HL-60 (cell line): ENCODE measurements around the gene PRM3.

Experiments
- DNase-seq, 2 experiments: peaks; one replicate each; pipeline ENCODE4 v3.0.0-alpha.2; 2010 to 2020; ENCODE audit warnings: low read depth in 1 of 2, low spot score in 1 of 2
- H3K27ac ChIP-seq: fragments of 250-450 bp; sonication (Bioruptor Pico); replicated peaks from 2 replicates; pipeline ENCODE4 v1.5.1; 2020; ENCODE audit warnings: mild to moderate bottlenecking, moderate library complexity
- H3K27me3 ChIP-seq: fragments of 250-450 bp; sonication (Bioruptor Pico); 2 replicates; pipeline ENCODE4 v1.5.1; 2021; ENCODE audit warnings: mild to moderate bottlenecking, moderate library complexity; ENCODE audit not compliant: insufficient read depth, poor library complexity, severe bottlenecking
- H3K4me3 ChIP-seq: replicated peaks from 2 replicates; pipeline ENCODE4 v1.5.1; 2011; ENCODE audit warnings: mild to moderate bottlenecking, control low read depth, low read length; ENCODE audit not compliant: insufficient read depth
- GABPA ChIP-seq: IDR thresholded peaks from 2 replicates; pipeline ENCODE4 v1.6.1; 2012; ENCODE audit warnings: low read depth
- POLR2AphosphoS5 ChIP-seq: IDR thresholded peaks from 2 replicates; pipeline ENCODE4 v1.6.1; 2012; ENCODE audit warnings: low read depth
- SPI1 ChIP-seq: IDR thresholded peaks from 2 replicates; pipeline ENCODE4 v1.6.1; 2012; ENCODE audit warnings: low read depth, mild to moderate bottlenecking, borderline replicate concordance
- TF ChIP-seq, protein P1 (sequence below): IDR thresholded peaks from one replicate; pipeline ENCODE4 v1.5.1; 2011; ENCODE audit warnings: low read length, control low read depth, inconsistent platforms; ENCODE audit not compliant: insufficient read depth
- TF ChIP-seq, protein P2 (sequence below): IDR thresholded peaks from 2 replicates; pipeline ENCODE4 v1.6.1; 2012; ENCODE audit warnings: low read depth; ENCODE audit not compliant: insufficient replicate concordance

The PRM3 gene

DNA sequence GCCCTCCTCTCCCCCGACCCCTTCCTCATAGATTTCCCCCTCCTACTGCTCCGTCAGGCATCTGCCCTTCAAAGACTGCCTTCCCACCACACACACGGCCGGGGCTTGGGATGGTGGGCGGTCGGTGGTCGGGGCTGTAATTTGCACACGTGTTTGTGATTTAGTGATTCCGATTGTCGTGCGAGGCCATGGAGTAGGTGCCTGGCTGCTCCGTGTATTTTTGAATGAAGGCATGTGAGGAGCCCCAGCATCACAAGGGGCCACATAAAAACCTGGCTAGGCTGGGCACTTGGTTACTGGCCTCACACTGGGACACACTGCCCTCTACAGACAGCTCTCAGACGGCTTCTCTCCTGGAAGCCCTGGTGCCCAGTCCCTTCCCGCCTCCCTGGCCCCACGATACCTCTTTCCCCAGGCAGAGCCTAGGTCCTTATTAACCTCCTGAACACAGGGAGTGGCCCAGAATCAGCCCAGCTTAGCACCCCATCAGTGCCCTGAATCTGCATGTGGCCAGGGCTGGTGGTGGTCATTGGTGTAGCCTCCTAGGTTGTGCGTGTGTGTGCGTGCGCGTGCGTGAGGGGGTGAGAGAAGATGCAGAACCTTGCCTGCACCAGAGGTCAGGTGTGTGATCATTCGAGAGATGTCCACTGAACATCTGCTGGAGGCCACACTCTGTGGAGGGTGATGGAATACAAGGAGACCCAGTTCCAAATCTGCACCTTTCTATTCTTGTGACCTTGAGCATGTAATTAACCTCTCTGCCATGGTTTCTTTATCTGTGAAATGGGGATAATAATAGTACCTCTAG, 16.1 kb downstream of the PRM3 start:
- peak overlapping the region; percentile 83 for H3K4me3 ChIP-seq
- TF ChIP-seq GABPA, result no peak
- 0 out of 2 replicates have a peak, but pooled peaks have one; percentile 12 for TF ChIP-seq POLR2AphosphoS5
- TF ChIP-seq, protein P1, sequence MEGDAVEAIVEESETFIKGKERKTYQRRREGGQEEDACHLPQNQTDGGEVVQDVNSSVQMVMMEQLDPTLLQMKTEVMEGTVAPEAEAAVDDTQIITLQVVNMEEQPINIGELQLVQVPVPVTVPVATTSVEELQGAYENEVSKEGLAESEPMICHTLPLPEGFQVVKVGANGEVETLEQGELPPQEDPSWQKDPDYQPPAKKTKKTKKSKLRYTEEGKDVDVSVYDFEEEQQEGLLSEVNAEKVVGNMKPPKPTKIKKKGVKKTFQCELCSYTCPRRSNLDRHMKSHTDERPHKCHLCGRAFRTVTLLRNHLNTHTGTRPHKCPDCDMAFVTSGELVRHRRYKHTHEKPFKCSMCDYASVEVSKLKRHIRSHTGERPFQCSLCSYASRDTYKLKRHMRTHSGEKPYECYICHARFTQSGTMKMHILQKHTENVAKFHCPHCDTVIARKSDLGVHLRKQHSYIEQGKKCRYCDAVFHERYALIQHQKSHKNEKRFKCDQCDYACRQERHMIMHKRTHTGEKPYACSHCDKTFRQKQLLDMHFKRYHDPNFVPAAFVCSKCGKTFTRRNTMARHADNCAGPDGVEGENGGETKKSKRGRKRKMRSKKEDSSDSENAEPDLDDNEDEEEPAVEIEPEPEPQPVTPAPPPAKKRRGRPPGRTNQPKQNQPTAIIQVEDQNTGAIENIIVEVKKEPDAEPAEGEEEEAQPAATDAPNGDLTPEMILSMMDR, result peak; percentile 61
- TF ChIP-seq, protein P2, sequence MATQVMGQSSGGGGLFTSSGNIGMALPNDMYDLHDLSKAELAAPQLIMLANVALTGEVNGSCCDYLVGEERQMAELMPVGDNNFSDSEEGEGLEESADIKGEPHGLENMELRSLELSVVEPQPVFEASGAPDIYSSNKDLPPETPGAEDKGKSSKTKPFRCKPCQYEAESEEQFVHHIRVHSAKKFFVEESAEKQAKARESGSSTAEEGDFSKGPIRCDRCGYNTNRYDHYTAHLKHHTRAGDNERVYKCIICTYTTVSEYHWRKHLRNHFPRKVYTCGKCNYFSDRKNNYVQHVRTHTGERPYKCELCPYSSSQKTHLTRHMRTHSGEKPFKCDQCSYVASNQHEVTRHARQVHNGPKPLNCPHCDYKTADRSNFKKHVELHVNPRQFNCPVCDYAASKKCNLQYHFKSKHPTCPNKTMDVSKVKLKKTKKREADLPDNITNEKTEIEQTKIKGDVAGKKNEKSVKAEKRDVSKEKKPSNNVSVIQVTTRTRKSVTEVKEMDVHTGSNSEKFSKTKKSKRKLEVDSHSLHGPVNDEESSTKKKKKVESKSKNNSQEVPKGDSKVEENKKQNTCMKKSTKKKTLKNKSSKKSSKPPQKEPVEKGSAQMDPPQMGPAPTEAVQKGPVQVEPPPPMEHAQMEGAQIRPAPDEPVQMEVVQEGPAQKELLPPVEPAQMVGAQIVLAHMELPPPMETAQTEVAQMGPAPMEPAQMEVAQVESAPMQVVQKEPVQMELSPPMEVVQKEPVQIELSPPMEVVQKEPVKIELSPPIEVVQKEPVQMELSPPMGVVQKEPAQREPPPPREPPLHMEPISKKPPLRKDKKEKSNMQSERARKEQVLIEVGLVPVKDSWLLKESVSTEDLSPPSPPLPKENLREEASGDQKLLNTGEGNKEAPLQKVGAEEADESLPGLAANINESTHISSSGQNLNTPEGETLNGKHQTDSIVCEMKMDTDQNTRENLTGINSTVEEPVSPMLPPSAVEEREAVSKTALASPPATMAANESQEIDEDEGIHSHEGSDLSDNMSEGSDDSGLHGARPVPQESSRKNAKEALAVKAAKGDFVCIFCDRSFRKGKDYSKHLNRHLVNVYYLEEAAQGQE, result no peak
- TF ChIP-seq SPI1, result no peak
- H3K27ac ChIP-seq, result no peak overlapping the region

DNA sequence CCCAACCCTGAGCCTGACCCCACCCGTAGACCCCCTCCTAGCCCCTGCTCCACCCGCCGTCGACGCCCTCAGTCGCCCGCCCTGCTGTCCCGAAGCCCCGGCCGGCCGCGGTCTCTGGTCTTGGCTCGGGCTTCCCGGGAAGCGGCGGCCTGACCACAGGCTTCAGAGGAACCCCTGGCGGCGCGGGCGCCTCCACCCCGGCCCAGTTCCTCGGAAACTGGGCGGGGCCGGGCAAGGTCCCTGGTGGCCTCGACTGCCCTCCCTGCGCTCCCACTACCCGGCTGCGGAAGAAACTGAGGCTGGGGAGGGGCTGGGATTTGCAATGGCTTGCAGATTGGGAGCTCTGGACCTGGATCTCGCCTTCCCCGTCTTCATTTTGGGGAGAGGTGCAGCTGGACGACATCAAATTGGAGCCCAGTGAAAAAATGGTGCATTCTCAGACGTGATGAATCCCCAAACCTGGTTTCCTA, 16.7 kb downstream of the PRM3 start:
- peak overlapping the region; percentile 88 for H3K27ac ChIP-seq
- peak overlapping the region; percentile 83 for H3K4me3 ChIP-seq
- no peak for TF ChIP-seq GABPA
- no peaks in the 10 kb centered on the region for H3K27me3 ChIP-seq
- peak in 1 of 2 experiments; percentile 33 for DNase-seq

More for the DNA sequence above, 16.1 kb downstream of the PRM3 start:
- peak; percentile 58 to 80 for DNase-seq
- no peaks in the 10 kb centered on the region for H3K27me3 ChIP-seq

DNA sequence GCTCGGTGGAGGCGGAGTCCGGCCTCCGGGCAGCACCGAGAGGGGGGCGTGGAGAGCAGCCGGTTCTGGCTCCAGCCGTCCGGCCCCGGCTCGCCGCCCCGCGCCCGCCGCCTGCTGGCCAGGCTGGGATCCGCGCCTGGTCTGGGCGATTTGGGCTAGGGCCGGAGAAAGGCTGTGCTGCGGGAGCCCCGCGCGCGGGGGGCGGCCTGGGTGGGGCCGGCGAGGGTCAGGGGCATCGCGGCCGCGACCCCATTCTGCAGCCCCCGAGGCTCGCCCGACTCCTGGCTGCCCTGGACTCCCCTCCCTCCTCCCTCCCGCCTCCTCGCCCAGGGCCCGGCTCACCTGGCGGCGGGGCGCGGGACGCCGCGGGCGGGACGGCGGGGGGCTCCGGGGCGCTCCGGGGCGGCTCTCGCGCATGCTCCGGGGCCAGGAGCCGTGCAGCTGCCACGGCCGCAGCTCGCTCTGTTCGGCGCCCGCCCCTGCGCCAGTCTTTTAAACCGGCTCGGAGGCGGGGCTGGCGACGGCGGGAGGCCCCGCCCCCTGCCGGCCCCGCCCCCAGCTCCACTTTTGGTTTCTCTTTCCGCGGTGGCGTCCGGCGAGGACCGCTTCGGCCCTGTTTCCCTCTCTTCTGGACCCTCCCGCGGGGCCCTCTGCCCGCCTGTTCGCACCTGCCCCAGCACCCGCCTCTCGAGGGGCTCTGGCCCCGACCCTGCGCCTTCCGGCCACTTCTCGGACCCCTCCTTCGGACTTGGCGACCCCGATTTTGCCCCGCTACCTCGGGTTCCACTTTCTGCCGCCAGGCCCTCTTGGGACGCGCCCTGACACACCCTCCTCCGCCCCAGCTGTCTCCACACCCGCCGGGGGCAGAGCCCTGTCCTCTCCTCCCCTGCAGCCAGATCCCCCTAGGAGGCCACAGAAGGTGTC, 17.4 kb downstream of the PRM3 start, which contains the start of gene SOCS1:
SOCS1 (minus strand) TSS at position 468 of the 924 bp plus-strand sequence. CDS start 726 bp downstream, outside the sequence.
- peak; percentile 54 to 68 for DNase-seq
- peak within 1 kb of the TSS; percentile 88 for H3K27ac ChIP-seq
- peak within 1 kb of the TSS; percentile 83 for H3K4me3 ChIP-seq
- TF ChIP-seq, protein P1, result peak; percentile 57
- TF ChIP-seq GABPA (no peak), POLR2AphosphoS5 (peak; percentile 74)
- H3K27me3 ChIP-seq, result no peaks in the 10 kb centered on the region

DNA sequence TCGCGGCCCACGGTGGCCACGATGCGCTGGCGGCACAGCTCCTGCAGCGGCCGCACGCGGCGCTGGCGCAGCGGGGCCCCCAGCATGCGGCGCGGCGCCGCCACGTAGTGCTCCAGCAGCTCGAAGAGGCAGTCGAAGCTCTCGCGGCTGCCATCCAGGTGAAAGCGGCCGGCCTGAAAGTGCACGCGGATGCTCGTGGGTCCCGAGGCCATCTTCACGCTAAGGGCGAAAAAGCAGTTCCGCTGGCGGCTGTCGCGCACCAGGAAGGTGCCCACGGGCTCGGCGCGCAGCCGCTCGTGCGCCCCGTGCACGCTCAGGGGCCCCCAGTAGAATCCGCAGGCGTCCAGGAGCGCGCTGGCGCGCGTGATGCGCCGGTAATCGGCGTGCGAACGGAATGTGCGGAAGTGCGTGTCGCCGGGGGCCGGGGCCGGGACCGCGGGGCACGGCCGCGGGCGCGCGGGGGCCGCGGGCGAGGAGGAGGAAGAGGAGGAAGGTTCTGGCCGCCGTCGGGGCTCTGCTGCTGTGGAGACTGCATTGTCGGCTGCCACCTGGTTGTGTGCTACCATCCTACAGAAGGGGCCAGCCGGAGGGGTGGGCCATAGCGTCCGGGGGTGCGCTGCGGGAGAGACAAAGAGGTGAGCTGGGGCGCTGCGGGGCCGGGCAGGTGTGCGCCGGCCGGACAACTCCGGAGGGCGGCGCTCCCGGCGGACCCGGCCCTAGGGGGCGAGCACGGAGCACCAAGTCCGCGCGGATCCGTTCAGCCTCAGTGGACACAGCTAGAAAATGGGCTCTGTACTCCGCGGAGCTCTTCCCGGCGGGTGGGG, 18.3 kb downstream of the PRM3 start:
- Histone ChIP-seq H3K4me3 (peak overlapping the region; percentile 83), H3K27me3 (no peaks in the 10 kb centered on the region), H3K27ac (no peak overlapping the region)
- 0 out of 2 replicates have a peak, but pooled peaks have one; percentile 18 for TF ChIP-seq POLR2AphosphoS5
- peak; percentile 23; the same call in 1 of the 2 replicates for TF ChIP-seq SPI1
- TF ChIP-seq, protein P1, result no peak
- peak in 1 of 2 experiments; percentile 37 for DNase-seq
